GM23338 (cell line): ENCODE results near the gene KIF19. TPM values are rescaled to one million over a fixed set of nuclear protein-coding genes. Genes with fewer than 3 reads are reported as not detected.

Experiments used
- ATAC-seq: fragments of 200-7000 bp; cut with Tn5 transposase; 3 replicates; pipeline ENCODE4 v1.9.1; 2020
- DNase-seq: peaks from one replicate; pipeline ENCODE4 v3.0.0-alpha.2; 2015; ENCODE audit warnings: low spot score
- H2AFZ ChIP-seq: fragments of 200-600 bp; sonication (generic); 2 replicates; pipeline ENCODE4 v1.8.0; 2016; ENCODE audit warnings: antibody characterized with exemption, mild to moderate bottlenecking, moderate library complexity
- H3F3A ChIP-seq: fragments of 200-600 bp; sonication (generic); replicated peaks from 2 replicates; pipeline ENCODE4 v1.8.0; 2017; ENCODE audit warnings: antibody characterized with exemption, mixed run types, low read depth
- H3K27ac ChIP-seq: fragments of 200-600 bp; sonication (generic); 2 replicates; pipeline ENCODE4 v1.6.1; 2016; ENCODE audit warnings: low read depth
- H3K27me3 ChIP-seq: fragments of 200-600 bp; sonication (generic); 2 replicates; pipeline ENCODE4 v1.8.0; 2016; ENCODE audit warnings: mild to moderate bottlenecking, mixed run types, moderate library complexity; ENCODE audit not compliant: insufficient read depth
- H3K36me3 ChIP-seq: fragments of 200-600 bp; sonication (generic); 2 replicates; pipeline ENCODE4 v1.8.0; 2016; ENCODE audit warnings: mild to moderate bottlenecking; ENCODE audit not compliant: insufficient read depth
- H3K4me1 ChIP-seq: fragments of 200-600 bp; sonication (generic); 2 replicates; pipeline ENCODE4 v1.8.0; 2016; ENCODE audit warnings: mild to moderate bottlenecking, moderate library complexity; ENCODE audit not compliant: insufficient read depth
- H3K4me2 ChIP-seq: fragments of 200-600 bp; sonication (generic); 2 replicates; pipeline ENCODE4 v1.7.1; 2017; ENCODE audit warnings: mixed run types
- H3K4me3 ChIP-seq: fragments of 200-600 bp; sonication (generic); 2 replicates; pipeline ENCODE4 v1.6.1; 2016; ENCODE audit warnings: mixed run types
- H3K79me2 ChIP-seq: fragments of 200-600 bp; sonication (generic); replicated peaks from 2 replicates; pipeline ENCODE4 v1.8.0; 2017; ENCODE audit warnings: mild to moderate bottlenecking; ENCODE audit not compliant: insufficient read depth
- H3K9me2 ChIP-seq: fragments of 200-600 bp; sonication (generic); 2 replicates; pipeline ENCODE4 v1.8.0; 2017; ENCODE audit not compliant: insufficient read depth
- H4K20me1 ChIP-seq: fragments of 200-600 bp; sonication (generic); replicated peaks from 2 replicates; pipeline ENCODE4 v1.8.0; 2017; ENCODE audit warnings: mild to moderate bottlenecking; ENCODE audit not compliant: insufficient read depth
- H3K27ac Mint-ChIP-seq: 2 replicates; pipeline ENCODE4 v1.8.0; 2020; ENCODE audit warnings: inconsistent platforms, mild to moderate bottlenecking, moderate library complexity, mixed read lengths
- H3K27me3 Mint-ChIP-seq: 3 replicates; pipeline ENCODE4 v1.8.0; 2022; ENCODE audit warnings: low read depth, mild to moderate bottlenecking, moderate library complexity, mixed read lengths, inconsistent platforms; ENCODE audit not compliant: insufficient read depth, poor library complexity
- H3K36me3 Mint-ChIP-seq: 3 replicates; pipeline ENCODE4 v1.8.0; 2021; ENCODE audit warnings: low read depth, mild to moderate bottlenecking, inconsistent platforms, moderate library complexity, mixed read lengths
- H3K4me1 Mint-ChIP-seq: 3 replicates; pipeline ENCODE4 v1.8.0; 2020; ENCODE audit warnings: mild to moderate bottlenecking, inconsistent platforms, mixed read lengths
- H3K4me3 Mint-ChIP-seq: 3 replicates; pipeline ENCODE4 v1.8.0; 2021; ENCODE audit warnings: moderate library complexity, mild to moderate bottlenecking, inconsistent platforms, mixed read lengths
- H3K9me3 Mint-ChIP-seq: 3 replicates; pipeline ENCODE4 v1.8.0; 2020; ENCODE audit warnings: moderate library complexity, mild to moderate bottlenecking, inconsistent platforms, mixed read lengths
- CREB1 ChIP-seq: fragments of 250-450 bp; sonication (Bioruptor Pico); IDR thresholded peaks from 2 replicates; pipeline ENCODE4 v1.5.0; 2020; ENCODE audit warnings: low read depth, mild to moderate bottlenecking, moderate library complexity
- ETS1 ChIP-seq: IDR thresholded peaks from 2 replicates; pipeline ENCODE4 v1.6.1; 2016; ENCODE audit warnings: antibody characterized with exemption
- EZH2 ChIP-seq: fragments of 200-600 bp; sonication (generic); IDR thresholded peaks from one replicate; pipeline ENCODE4 v1.8.0; 2017; ENCODE audit warnings: antibody characterized with exemption, mild to moderate bottlenecking, low read depth; ENCODE audit not compliant: unreplicated experiment
- EZH2phosphoT487 ChIP-seq: fragments of 200-600 bp; sonication (generic); IDR thresholded peaks from one replicate; pipeline ENCODE4 v1.8.1; 2018; ENCODE audit warnings: antibody characterized with exemption; ENCODE audit not compliant: unreplicated experiment
- NANOG ChIP-seq: IDR thresholded peaks from 2 replicates; pipeline ENCODE4 v1.6.1; 2016; ENCODE audit warnings: antibody characterized with exemption, borderline replicate concordance
- POLR2AphosphoS5 ChIP-seq: IDR thresholded peaks from 2 replicates; pipeline ENCODE4 v1.6.1; 2016; ENCODE audit warnings: antibody characterized with exemption, low read depth
- ZNF114 ChIP-seq: fragments of 250-450 bp; sonication (Bioruptor Pico); IDR thresholded peaks from 2 replicates; pipeline ENCODE4 v1.5.0; 2020; ENCODE audit warnings: mild to moderate bottlenecking, moderate library complexity
- ZNF331 ChIP-seq: fragments of 250-450 bp; sonication (Bioruptor Pico); IDR thresholded peaks from 2 replicates; pipeline ENCODE4 v1.5.0; 2020; ENCODE audit warnings: low read depth, mild to moderate bottlenecking, moderate library complexity
- ZNF462 ChIP-seq: fragments of 250-450 bp; sonication (Bioruptor Pico); IDR thresholded peaks from 2 replicates; pipeline ENCODE4 v1.5.0; 2020; ENCODE audit warnings: mild to moderate bottlenecking, moderate library complexity
- polyA plus RNA-seq: library from polyadenylated mRNA; unstranded; fragments of >200 nt; fragmentation: Nextera tagmentation; extraction: Ambion mirVana; gene quantifications from 2 replicates; pipeline ENCODE4 v1.2.1, GENCODE V29; 2016
- total RNA-seq: library from RNA; depleted of rRNA; stranded (reverse); fragments of >200 nt; shearing (Covaris generic); gene quantifications from 2 replicates; pipeline ENCODE4 v1.2.3, GENCODE V29; 2014
- TF ChIP-seq, protein P1 (sequence below): IDR thresholded peaks from one replicate; pipeline ENCODE4 v1.6.1; 2018; ENCODE audit warnings: antibody characterized with exemption; ENCODE audit not compliant: unreplicated experiment

KIF19 gene
- total and polyA plus RNA-seq, 2 experiments from 2014 or later, result 0.35 to 0.36 TPM

DNA sequence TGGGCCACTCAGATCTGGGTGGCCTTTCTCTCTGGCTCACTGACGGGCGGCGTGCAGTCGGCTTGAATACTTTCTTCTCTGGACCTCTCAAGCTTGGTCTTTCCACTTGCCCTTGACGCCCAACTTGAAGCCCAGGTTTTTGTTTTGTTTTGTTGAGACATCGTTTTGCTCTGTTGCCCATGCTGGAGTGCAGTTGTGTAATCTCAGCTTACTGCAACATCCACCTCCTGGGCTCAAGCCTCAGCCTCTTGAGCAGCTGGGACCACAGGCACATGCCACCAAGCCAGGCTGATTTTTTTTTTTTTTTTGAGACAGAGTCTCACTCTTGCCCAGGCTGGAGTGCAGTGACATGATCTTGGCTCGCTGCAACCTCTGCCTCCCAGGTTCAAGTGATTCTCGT, 22.7 kb upstream of the KIF19 start (continued):
- TF ChIP-seq ZNF331 (CRISPR knock-in tag) (no peak), EZH2phosphoT487 (no peak), ZNF114 (CRISPR knock-in tag) (no peak), CREB1 (CRISPR knock-in tag) (no peak), EZH2 (no peak), ETS1 (no peak), NANOG (no peak)
- TF ChIP-seq, protein P1, sequence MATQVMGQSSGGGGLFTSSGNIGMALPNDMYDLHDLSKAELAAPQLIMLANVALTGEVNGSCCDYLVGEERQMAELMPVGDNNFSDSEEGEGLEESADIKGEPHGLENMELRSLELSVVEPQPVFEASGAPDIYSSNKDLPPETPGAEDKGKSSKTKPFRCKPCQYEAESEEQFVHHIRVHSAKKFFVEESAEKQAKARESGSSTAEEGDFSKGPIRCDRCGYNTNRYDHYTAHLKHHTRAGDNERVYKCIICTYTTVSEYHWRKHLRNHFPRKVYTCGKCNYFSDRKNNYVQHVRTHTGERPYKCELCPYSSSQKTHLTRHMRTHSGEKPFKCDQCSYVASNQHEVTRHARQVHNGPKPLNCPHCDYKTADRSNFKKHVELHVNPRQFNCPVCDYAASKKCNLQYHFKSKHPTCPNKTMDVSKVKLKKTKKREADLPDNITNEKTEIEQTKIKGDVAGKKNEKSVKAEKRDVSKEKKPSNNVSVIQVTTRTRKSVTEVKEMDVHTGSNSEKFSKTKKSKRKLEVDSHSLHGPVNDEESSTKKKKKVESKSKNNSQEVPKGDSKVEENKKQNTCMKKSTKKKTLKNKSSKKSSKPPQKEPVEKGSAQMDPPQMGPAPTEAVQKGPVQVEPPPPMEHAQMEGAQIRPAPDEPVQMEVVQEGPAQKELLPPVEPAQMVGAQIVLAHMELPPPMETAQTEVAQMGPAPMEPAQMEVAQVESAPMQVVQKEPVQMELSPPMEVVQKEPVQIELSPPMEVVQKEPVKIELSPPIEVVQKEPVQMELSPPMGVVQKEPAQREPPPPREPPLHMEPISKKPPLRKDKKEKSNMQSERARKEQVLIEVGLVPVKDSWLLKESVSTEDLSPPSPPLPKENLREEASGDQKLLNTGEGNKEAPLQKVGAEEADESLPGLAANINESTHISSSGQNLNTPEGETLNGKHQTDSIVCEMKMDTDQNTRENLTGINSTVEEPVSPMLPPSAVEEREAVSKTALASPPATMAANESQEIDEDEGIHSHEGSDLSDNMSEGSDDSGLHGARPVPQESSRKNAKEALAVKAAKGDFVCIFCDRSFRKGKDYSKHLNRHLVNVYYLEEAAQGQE, result no peak

DNA sequence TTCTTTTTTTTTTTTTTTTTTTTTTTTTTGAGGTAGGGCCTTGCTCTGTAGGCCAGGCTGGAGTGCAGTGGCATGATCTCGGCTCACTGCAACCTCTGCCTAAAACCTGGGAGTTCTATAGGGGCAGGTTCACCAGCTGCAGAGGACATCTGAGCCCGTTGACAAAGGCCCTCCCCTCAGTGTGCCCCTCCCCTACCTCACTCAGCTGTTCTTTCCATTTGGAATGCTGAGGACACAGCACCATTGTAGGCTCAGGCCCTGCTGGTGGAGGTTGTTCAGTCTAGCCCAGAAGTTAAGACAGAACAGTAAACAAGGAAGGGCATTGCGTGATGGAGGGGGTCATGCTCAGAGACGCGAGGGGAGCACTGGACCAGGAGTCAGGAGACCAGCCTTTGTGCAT, 21.8 kb upstream of the KIF19 start:
- Histone ChIP-seq H4K20me1 (no peaks in the 10 kb centered on the region), H3K36me3 (no peaks in the 10 kb centered on the region), H3K4me2 (no peak overlapping the region), H3K4me1 (no peaks in the 10 kb centered on the region; the same call in 1 of the 2 replicates), H3K4me3 (no peak overlapping the region), H3F3A (no peaks in the 10 kb centered on the region), H3K79me2 (no peaks in the 10 kb centered on the region), H3K9me2 (no peaks in the 10 kb centered on the region), H3K27ac (no peak overlapping the region), H2AFZ (no peak overlapping the region), H3K27me3 (no peaks in the 10 kb centered on the region)
- Mint-ChIP-seq H3K9me3 (peaks cover 3% of the 10 kb centered on the region; the same call in 1 of the 3 replicates), H3K4me1 (peaks cover 4% of the 10 kb centered on the region; the same call in 2 of the 3 replicates), H3K36me3 (no peaks in the 10 kb centered on the region), H3K27me3 (peaks cover 14% of the 10 kb centered on the region), H3K4me3 (no peak overlapping the region), H3K27ac (no peak overlapping the region)
- no peak for DNase-seq
- ATAC-seq, result 0 out of 3 replicates have a peak, but pooled peaks have one; percentile 15
- no peak for TF ChIP-seq EZH2
- no peak for TF ChIP-seq POLR2AphosphoS5
- no peak for TF ChIP-seq ZNF331 (CRISPR knock-in tag)
- no peak for TF ChIP-seq ZNF114 (CRISPR knock-in tag)
- TF ChIP-seq ETS1, result no peak
- TF ChIP-seq ZNF462 (CRISPR knock-in tag), result no peak
- TF ChIP-seq CREB1 (CRISPR knock-in tag), result no peak
